HG03521 (cell line): Measurements from ENCODE around the gene CRTC2.
A peak's percentile ranks its signal among the peaks of the same experiment; 100 is the strongest.

Experiments used
- ATAC-seq: cut with Tn5 transposase; IDR thresholded peaks from one replicate; pipeline ENCODE4 v1.9.1; 2021; ENCODE audit warnings: mild to moderate bottlenecking, moderate library complexity; ENCODE audit not compliant: unreplicated experiment

CRTC2 gene

GRCh38 chr1:153976819-153977249, 18.4 kb upstream of the CRTC2 start:
- no peak for ATAC-seq

- no peak for ATAC-seq
These were observed 15.1 kb upstream of the CRTC2 start for GRCh38 chr1:153973525-153973924.

GRCh38 chr1:153973071-153973470, 14.7 kb upstream of the CRTC2 start:
- ATAC-seq, result no peak

GRCh38 chr1:153970346-153970745, 11.9 kb upstream of the CRTC2 start:
- ATAC-seq, result no peak

DNA sequence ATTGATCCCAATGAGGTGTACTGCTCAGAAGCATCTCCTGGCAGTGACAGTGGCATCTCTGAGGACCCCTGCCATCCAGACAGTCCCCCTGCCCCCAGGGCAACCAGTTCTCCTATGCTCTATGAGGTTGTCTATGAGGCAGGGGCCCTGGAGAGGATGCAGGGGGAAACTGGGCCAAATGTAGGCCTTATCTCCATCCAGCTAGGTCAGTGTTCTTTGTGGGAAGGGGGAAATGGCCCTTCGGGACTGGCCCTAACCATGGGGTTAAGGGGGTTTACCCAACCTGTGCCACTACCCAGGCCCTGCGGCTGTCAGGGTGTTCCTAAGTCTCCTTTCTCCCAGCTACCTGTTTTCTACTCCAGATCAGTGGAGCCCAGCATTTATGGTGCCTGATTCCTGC, 10.6 kb upstream of the CRTC2 start:
- ATAC-seq, result no peak

GRCh38 chr1:153968408-153968807, 10.0 kb upstream of the CRTC2 start:
- ATAC-seq, result no peak

DNA sequence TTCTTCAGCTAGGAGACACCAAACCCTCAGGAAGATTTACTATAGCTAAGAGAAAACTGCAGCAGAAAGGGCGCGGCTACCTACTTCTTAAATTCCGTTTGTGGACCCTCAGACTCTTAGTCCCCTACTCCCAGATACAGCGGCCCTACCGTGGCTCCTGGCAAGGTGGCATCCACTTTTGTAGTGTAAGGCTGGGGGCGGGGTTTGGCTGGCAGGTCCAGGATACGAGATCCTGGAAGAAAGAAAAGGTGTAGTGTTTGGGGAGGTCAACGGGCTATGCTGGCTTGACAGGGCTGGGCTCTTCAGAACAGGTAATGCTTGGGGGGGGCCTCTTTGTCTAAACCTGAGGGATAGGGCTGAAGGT, 9.6 kb upstream of the CRTC2 start:
- no peak for ATAC-seq

GRCh38 chr1:153967107-153967999, 8.9 kb upstream of the CRTC2 start, which contains the start of gene CREB3L4:
Gene CREB3L4 (plus strand): TSS chr1:153967902. CDS start chr1:153968526, 624 bp downstream.
- peak; percentile 72 for ATAC-seq

DNA sequence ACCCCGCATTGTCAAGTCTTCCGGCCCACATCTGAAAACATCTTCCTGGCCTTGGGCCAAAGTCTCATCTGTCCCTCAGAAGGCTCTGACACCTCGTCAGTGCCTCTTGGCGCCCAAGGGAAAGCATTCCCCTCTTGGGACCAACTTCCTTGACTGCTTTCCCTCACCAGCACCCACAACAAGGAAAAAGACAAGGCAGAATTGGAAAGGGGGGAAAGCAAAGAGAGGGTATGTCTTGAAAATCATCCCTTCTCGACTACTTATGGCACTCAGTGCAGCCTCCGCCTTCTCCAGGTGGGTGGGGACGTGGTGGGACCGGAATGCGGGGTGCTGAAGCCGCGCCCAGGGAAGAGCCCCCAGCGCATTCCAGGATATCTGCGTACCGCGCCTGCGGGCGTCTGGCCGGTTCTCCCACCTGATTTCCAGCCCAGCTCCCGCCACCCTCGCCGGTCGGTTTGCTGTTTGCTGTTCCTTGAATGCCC, 5.5 kb upstream of the CRTC2 start:
- ATAC-seq, result no peak

DNA sequence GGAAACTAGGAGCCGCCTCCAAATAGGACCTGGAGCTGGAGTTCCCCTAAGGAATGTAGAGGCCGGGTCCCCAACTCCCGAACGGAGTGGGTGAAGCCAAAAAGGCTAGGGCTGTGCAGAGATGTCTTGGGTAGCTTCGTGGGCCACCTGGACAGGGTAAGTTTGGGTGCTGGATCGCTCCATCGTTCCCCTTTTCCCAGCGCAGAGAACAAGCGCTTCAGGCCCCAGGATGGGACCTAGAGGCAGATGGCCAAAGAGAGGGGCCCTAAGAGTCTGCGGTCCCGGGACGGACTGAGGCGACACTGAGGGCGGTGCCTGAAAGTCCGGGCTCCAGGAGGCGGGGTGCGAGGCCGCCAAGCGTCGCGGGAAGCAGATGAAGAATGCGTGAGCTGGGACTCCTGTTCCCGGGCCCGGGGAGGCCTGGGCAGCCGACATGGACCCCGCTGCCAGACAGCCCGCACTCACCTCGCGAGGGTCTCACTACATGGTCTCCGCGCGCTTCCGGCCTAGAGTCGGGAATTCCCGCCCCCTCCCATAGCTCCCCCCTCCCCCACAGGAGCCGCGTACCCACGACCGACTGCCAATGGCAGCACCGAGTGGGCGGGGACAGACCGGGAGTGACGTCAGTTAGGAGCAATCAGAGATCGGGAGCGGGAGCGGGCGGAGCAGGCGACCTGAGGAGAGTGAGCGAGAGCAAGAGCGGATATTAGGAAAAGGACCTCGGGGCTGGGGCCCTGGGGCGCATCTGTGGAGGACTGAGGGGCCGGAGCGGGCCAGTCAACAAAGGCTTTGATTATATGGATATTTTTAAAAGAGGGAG, 4.8 kb upstream of the CRTC2 start, which contains the start of gene SLC39A1:
Gene SLC39A1 (minus strand): TSS at position 508 of the 820 bp plus-strand sequence. CDS start 822 bp downstream, outside the sequence.
- peak; percentile 47 for ATAC-seq

DNA sequence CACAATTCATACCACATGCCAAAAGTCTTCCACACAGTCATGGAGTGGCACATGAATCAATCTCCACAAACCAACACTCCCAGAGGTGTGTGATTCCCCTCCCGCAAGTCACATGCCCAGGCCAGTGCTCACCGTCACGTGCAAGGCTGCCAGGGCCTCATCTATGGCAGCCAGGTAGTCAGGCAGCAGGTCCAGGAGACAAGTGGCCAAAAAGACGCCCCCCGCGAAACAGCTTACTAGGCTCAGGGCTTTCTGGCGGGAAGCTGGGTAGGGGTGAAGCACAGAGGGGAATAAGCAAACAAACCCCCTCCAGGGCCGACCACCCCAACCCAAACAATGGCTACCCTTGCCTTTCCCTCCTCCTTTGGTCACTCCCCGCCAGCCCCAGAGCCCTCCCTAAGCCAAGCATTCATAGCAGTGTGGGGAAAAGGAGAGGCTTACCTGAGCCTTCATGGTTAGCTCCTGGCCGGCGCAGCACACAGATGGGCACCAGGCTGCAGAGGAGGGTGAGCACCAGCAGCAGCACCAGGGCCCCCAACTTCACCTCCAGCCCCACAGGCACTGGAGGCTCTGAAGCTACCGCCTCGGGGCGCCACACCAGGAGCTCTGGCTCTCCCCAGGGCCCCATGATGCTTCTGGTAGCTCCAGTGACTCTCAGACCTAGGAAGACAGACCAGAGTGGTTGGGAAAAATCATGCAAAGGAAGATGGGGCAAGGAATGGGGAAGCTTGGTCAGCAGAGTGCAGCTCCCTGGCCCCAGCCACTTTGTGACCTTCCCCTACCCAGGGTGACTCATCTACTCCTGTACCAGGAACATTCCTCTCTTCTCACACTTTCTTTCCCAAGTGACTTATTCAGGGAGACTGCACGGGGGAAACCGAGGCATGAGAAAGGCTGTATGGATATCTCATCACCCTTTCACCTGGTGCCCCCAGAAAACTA, 3.9 kb upstream of the CRTC2 start:
- no peak for ATAC-seq

DNA sequence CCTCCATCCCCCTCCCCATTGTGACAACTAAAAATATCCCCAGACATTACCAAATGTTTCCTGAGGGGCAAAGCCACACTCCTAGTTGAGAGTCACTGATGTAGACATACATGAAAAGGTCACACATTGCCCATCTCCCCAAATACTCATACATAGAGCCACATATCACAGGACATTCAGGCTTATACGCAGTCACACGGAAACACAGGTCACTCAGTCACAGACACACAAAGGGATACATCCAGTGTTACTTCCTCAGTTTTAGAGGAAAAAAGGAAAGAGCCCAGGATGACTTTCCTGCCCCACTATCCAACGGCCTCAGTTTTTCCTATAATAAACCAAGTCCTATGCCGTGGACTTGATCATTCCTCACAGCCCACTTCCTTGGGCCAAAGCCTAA, 3.0 kb upstream of the CRTC2 start:
- no peak for ATAC-seq

- no peak for ATAC-seq
These were observed 1.8 kb upstream of the CRTC2 start for GRCh38 chr1:153960206-153960605.

DNA sequence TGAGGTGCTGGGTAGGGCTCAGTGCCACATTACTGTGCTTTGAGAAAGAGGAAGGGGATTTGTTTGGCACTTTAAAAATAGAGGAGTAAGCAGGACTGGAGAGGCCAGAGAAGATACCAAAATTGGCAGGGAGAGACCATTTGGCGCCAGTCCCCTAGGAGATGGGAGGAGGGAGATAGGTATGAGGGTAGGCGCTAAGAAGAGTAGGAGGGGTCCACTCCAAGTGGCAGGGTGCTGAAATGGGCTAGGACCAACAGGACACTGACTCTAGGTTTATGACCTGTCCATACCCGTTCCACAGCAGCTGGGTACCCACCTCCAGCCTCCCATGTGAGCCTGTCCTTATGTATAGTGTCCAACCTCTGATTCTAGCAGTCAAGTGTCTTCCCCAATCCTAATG, 1.0 kb upstream of the CRTC2 start:
- ATAC-seq, result no peak

- no peak for ATAC-seq
These were observed 499 bp upstream of the CRTC2 start for GRCh38 chr1:153958961-153959260.

- peak; percentile 16 for ATAC-seq
These were observed 685 bp downstream of the CRTC2 start for GRCh38 chr1:153957744-153958110.

- no peak for ATAC-seq
These were observed 1.3 kb downstream of the CRTC2 start for GRCh38 chr1:153956997-153957715.

DNA sequence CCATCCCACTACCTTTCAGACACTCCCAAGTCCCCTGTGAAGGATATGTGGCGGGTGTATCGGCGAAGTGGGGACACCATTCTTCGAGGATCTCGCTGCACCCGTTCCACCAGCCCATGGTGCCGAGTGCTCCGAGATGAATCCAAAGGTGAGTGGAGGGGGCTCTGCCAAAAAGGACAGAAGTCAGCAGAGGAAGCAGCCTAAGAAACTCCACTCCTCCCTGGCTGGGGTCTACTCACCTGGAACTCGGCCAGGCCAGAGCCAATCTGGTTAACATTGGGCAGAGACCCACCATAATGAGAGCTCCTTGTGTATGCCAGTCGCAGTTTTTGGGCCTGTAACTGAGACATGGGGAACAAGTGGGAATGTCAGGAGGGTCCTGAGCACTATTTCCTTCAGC, 3.6 kb downstream of the CRTC2 start:
- no peak for ATAC-seq

- no peak for ATAC-seq
These were observed 4.5 kb downstream of the CRTC2 start for GRCh38 chr1:153953859-153954365.

DNA sequence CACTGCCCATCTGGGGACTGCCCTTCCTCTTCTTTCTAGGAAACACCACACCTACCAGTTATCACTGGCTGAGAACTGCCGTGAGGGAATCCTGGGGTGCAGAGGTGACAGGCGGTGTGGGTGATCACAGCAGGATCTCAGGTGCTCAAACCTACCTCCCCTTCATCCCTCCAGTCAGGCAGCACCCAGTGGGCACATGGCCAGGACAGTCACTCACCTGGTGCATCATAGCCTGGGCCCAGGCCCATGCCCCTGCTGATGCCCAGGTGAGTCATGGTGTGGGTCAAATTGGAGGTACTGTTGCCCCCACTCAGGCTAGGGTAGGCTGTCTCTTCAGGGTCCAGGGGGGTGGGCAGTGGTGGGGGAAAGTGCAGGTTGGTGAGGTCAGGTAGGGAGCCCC, 6.6 kb downstream of the CRTC2 start:
- ATAC-seq, result no peak
